ENCODE results near the gene DEPDC5. TPM values are rescaled to one million over a fixed set of nuclear protein-coding genes. Genes with fewer than 3 reads are reported as not detected.

DEPDC5 gene
- total and polyA plus RNA-seq, 9 of the 15 experiments (the other 6 are each of a cell fraction or from before 2014, with no cell fraction given), result 2.3 to 12.3 (median 10.7) TPM

DNA sequence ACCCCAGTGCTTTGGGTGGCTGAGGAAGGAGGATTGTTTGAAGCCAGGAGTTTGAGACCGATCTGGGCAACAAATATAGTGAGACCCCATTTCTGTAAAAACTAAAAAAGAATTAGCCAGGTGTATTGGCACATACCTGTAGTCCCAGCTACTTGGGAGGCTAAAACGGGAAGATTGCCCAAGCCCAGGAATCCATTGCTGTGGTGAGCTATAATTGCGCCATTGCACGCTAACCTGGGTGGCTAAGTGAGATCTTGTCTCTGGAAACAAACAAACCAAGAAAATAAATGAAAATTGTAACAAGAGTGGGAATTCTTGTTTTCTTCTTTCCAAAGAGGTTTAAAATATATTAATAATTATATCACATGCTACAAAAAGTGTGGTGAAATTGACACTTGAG lies 52.9 kb downstream of the DEPDC5 start:
- FAIRE-seq, result no peak
- intact Hi-C loops (cut with micrococcal nuclease) (no loop called here), in situ Hi-C loops (cut with MboI) (no loop called here)
- POLR2A ChIA-PET, result no interaction called here
- H3K9me1 ChIP-seq (ENCODE audit: control insufficient read depth, insufficient read depth, low read length), result no peaks in the 10 kb centered on the region
- H3K79me2 ChIP-seq (ENCODE audit: control insufficient read depth, insufficient read depth, low read length), result no peaks in the 10 kb centered on the region
- no peak for DNase-seq (ENCODE audit: extremely low read depth in 1 of 4, low spot score in 3 of 4)
- H3K27me3 ChIP-seq (ENCODE audit: control insufficient read depth in 2 of 2, insufficient read depth in 2 of 2, low read length in 2 of 2), result no peaks in the 10 kb centered on the region
- H2AFZ ChIP-seq (ENCODE audit: low read depth, low read length), result no peak overlapping the region
- no peak for ATAC-seq
- no peaks in the 10 kb centered on the region; a peak in 2 of 5 replicates for H3K4me1 ChIP-seq (replicated peaks in 1 of 2; ENCODE audit: control insufficient read depth in 2 of 2, insufficient read depth in 2 of 2, low read length in 2 of 2)
- CTCF ChIA-PET (ENCODE audit: low intra/inter-chr PET ratio), result no interaction called here
- no TSS peak for BruUV-seq (replicated peaks)
- no peak overlapping the region for H3K4me2 ChIP-seq (ENCODE audit: insufficient read depth, low read length)
- TF ChIP-seq, protein P1, sequence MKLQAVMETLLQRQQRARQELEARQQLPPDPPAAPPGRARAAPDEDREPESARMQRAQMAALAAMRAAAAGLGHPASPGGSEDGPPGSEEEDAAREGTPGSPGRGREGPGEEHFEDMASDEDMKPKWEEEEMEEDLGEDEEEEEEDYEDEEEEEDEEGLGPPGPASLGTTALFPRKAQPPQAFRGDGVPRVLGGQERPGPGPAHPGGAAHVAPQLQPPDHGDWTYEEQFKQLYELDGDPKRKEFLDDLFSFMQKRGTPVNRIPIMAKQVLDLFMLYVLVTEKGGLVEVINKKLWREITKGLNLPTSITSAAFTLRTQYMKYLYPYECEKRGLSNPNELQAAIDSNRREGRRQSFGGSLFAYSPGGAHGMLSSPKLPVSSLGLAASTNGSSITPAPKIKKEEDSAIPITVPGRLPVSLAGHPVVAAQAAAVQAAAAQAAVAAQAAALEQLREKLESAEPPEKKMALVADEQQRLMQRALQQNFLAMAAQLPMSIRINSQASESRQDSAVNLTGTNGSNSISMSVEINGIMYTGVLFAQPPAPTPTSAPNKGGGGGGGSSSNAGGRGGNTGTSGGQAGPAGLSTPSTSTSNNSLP (IDR thresholded peaks at IDR 0.05; ENCODE audit: borderline replicate concordance, low read depth, low read length), result no peak
- TF ChIP-seq ZC3H4 (CRISPR knock-in tag; IDR thresholded peaks at IDR 0.05; ENCODE audit: borderline replicate concordance), result no peak
- TF ChIP-seq, protein P2, sequence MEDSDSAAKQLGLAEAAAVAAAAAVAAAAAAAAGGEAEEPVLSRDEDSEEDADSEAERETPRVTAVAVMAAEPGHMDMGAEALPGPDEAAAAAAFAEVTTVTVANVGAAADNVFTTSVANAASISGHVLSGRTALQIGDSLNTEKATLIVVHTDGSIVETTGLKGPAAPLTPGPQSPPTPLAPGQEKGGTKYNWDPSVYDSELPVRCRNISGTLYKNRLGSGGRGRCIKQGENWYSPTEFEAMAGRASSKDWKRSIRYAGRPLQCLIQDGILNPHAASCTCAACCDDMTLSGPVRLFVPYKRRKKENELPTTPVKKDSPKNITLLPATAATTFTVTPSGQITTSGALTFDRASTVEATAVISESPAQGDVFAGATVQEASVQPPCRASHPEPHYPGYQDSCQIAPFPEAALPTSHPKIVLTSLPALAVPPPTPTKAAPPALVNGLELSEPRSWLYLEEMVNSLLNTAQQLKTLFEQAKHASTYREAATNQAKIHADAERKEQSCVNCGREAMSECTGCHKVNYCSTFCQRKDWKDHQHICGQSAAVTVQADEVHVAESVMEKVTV (CRISPR knock-in tag; IDR thresholded peaks at IDR 0.05), result no peak
- TF ChIP-seq ETV5 (CRISPR knock-in tag; IDR thresholded peaks at IDR 0.05; ENCODE audit: low read depth), result no peak
- TF ChIP-seq, protein P3, sequence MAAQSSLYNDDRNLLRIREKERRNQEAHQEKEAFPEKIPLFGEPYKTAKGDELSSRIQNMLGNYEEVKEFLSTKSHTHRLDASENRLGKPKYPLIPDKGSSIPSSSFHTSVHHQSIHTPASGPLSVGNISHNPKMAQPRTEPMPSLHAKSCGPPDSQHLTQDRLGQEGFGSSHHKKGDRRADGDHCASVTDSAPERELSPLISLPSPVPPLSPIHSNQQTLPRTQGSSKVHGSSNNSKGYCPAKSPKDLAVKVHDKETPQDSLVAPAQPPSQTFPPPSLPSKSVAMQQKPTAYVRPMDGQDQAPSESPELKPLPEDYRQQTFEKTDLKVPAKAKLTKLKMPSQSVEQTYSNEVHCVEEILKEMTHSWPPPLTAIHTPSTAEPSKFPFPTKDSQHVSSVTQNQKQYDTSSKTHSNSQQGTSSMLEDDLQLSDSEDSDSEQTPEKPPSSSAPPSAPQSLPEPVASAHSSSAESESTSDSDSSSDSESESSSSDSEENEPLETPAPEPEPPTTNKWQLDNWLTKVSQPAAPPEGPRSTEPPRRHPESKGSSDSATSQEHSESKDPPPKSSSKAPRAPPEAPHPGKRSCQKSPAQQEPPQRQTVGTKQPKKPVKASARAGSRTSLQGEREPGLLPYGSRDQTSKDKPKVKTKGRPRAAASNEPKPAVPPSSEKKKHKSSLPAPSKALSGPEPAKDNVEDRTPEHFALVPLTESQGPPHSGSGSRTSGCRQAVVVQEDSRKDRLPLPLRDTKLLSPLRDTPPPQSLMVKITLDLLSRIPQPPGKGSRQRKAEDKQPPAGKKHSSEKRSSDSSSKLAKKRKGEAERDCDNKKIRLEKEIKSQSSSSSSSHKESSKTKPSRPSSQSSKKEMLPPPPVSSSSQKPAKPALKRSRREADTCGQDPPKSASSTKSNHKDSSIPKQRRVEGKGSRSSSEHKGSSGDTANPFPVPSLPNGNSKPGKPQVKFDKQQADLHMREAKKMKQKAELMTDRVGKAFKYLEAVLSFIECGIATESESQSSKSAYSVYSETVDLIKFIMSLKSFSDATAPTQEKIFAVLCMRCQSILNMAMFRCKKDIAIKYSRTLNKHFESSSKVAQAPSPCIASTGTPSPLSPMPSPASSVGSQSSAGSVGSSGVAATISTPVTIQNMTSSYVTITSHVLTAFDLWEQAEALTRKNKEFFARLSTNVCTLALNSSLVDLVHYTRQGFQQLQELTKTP (IDR thresholded peaks at IDR 0.05; ENCODE audit: low read depth in 1 of 2, partially characterized antibody in 2 of 2), result no peak
- TF ChIP-seq PHF20 (IDR thresholded peaks at IDR 0.05; ENCODE audit: partially characterized antibody), result no peak
- TF ChIP-seq GATAD2B (IDR thresholded peaks at IDR 0.05; ENCODE audit: borderline replicate concordance), result no peak
- no peak for TF ChIP-seq NEUROD1 (IDR thresholded peaks at IDR 0.05; ENCODE audit: borderline replicate concordance, low read depth, low read length, partially characterized antibody)
- TF ChIP-seq, protein P4, sequence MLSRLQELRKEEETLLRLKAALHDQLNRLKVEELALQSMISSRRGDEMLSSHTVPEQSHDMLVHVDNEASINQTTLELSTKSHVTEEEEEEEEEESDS (CRISPR knock-in tag; IDR thresholded peaks at IDR 0.05), result no peak
- no peak for TF ChIP-seq MAFG (tag; conservative IDR thresholded peaks at IDR 0.05)
- WGBS (ENCODE audit: insufficient coverage, low coverage, missing lambda C conversion rate), result 90% methylated on average over 4 of the region's 4 CpGs
- no peaks in the 10 kb centered on the region for H3K9me3 ChIP-seq (replicated peaks; ENCODE audit: control insufficient read depth, insufficient read depth, low read depth, low read length)
- no peak overlapping the region for H3K27ac ChIP-seq (ENCODE audit: extremely low read depth, low read depth, low read length)
- no peaks in the 10 kb centered on the region for H4K20me1 ChIP-seq (replicated peaks; ENCODE audit: control insufficient read depth, insufficient read depth, low read length)
- H3K36me3 ChIP-seq (ENCODE audit: control insufficient read depth, insufficient read depth, low read length), result peaks cover 51% of the 10 kb centered on the region; the same call in 2 of the 3 replicates
- H3K9ac ChIP-seq (ENCODE audit: insufficient read depth in 1 of 2, low read depth in 2 of 2, low read length in 2 of 2), result no peak overlapping the region
- H3K4me3 ChIP-seq, result no peak overlapping the region

Measured in K562 (cell line).